T-helper 1 cell treated with Interleukin-12 subunit alpha and Interleukin-12 subunit beta and Interleukin-4 antibody, amounts not matched to agents 30 ng/mL and 1 ng/mL, for 36 hours (primary cell): ENCODE measurements around the gene TCL1A. TPM values are rescaled to one million over a fixed set of nuclear protein-coding genes. Genes with fewer than 3 reads are reported as not detected.
"Not testable (repeated sequence)": the region's sequence is repeated elsewhere in the genome, so short reads cannot be mapped to it uniquely, and the experiment has no call there.

Source experiments
- intact Hi-C: fragments of 100-400 bp; cut with micrococcal nuclease; formaldehyde crosslinking; loops from one replicate; pipeline ENCODE4 v1.15.1; 2024
- total RNA-seq: library from RNA; stranded (reverse); gene quantifications from 2 replicates; pipeline ENCODE4 v1.2.3, GENCODE V29; 2022

TCL1A gene, protein sequence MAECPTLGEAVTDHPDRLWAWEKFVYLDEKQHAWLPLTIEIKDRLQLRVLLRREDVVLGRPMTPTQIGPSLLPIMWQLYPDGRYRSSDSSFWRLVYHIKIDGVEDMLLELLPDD
- total RNA-seq = not detected in 2 replicates

DNA sequence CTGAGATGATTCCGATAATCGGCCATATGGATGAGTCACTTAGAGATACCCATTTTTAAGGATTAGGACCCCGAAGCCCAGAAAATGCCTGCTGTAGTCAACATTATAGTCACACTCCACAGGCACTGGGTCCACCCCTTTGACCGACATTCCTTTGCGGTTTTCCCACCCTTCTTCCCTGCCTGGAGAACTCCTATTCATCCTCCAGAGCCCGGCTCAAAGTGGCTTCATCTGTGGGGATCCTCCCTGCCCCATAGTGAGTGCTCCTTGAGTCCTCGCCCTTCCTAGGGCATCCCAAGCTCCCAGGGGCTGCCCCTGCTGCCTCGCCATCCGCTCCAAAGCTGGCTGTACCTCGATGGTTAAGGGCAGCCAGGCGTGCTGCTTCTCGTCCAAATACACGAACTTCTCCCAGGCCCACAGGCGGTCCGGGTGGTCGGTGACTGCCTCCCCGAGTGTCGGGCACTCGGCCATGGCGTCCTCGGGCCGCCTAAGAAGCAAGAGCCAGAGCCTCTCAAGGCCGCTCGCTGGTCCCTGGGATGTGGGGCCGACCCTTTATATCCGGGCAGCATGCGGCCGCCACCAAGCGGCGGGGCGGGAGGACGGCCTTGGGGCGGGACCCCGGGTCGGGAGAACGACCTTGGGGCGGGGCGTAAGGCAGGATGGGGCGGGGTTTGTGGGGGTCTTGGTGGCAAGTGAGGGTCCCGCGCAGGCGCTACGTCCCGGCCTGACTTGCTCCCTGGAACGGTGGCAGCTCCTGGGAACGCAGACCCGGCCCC lies at the start of gene TCL1A:
Gene TCL1A (minus strand): TSS at position 530 of the 776 bp plus-strand sequence. CDS start 59 bp downstream, at position 471.
- intact Hi-C loops = no loop called here

DNA sequence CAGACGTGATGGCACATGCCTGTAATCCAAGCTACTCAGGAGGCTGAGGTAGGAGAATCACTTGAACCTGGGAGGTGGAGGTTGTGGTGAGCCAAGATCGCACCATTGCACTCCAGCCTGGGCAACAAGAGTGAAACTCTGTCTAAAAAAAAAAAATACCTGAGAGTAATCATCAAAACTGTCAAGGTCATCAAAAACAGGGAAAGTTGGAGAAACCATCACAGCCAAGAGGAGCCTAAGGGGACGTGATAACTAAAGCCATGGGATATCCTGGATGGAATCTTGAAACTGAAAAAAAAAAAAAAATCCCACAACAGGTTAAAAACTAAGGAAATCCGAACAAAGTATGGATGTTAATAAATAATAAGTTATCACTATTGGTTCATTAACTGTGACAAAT lies 49.1 kb upstream of the TCL1A start:
- intact Hi-C loops = not testable (repeated sequence)

DNA sequence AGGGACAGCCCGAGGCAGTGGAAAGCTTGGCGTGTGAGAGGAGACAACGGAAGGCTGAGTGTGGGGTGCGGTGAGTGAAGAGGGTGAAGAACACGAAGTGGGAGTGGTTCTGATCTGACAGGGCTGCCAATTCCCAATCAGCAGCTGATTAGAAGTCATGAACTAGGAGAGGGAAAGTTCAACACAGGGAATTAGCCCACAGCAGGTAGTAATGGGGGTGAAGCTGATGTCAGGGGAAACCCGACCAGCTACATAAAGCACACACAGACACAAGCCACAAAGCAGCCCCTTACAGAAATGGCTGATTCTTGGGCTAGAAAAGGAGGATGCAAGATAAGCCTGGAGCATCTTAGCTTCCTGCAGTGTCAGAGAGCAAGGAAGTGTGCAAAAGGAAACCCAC lies 47.5 kb upstream of the TCL1A start:
- intact Hi-C loops = no loop called here

DNA sequence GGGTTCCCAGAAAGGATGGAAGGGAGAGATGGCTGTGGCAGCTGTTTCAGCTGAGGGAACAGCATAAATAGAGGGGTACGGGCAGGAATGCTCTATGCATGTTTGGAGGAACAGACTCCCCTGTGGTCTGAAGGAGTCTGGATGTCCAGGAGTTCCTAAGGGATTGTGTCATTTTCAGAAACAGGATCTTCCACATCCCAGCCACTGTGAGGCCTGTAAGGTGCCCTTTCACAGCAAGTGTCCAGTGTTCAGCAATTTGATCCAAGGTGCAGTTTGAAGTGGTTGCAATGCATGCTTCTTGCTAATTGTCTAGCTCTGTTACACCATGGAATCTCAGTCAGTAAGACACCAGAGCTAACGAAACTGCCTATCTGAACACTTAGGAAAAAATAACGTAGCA lies 46.7 kb upstream of the TCL1A start:
- intact Hi-C loops = no loop called here

DNA sequence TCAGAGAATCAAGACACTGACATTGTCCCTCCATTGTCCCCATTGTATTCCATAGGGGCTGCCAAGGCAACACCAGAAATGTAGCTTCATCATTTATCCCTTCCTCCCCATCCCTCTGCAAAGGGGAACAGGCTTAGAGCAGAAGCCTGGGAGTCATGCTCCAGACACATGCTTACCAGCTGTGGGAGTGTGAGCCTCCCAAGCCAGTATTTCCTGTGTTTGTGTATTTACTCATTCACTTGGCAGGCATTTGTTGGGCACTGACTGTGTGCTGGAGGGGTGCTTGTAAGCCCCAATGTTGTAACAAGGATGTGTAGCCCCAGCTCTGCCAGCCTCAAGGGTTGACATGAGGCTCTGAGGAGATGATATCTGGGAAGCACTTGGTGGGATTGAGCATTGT lies 46.0 kb upstream of the TCL1A start:
- intact Hi-C loops = no loop called here

DNA sequence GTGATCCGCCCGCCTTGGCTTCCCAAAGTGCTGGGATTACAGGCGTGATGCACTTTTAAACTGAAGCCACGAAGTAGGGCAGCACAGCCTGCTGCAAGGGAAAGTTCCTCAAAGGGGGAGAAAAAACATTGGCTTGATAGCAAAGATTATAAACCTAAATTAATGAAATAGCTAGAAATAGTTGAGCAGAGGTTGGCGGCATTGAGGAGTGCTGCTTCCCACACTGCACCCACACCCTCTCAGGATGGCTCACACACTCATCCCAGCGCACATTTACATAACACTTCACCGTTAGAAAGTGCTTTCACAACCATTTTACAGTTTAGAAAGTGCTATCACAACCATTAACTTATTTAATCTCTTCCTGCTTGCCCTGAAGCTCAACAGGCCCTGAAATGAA lies 44.4 kb upstream of the TCL1A start:
- intact Hi-C loops = no loop called here

DNA sequence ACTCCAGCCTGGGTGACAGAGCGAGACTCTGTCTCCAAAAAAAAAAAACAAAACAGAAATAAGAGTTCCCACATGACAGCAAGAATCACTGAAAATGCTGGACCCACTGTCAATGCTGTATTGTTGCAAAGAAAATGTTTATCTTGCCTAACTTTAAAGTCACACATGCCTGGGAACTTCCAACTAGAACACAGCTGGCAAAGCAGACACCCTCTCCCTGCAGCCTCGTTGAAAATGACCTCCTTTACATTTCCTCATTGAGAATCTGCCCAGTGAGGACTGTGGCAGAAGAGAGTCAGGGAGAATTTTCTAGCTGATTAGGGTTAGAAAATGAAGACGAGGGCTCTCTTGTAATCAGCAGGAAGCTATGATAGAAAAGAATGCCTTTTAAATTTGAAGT lies 42.8 kb upstream of the TCL1A start:
- intact Hi-C loops = no loop called here

DNA sequence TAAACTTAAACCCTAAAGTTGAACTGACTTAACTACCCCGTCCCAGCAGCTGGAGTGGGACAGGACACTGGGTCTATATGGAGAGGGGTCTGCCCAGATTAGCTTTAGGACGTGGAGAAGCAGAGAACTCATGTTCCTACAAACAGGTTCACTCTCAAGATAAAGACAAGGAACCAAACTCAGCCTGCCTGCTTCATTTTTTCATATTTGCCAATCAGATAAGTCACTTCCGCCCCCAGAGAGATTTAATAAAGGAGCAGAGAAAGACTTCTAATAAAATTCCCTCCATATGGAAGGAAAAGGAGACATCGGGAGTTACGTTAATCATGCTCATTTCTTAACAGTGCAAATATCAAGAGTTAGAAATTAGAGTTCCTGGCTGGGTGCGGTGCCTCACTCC lies 42.2 kb upstream of the TCL1A start:
- intact Hi-C loops = no loop called here

DNA sequence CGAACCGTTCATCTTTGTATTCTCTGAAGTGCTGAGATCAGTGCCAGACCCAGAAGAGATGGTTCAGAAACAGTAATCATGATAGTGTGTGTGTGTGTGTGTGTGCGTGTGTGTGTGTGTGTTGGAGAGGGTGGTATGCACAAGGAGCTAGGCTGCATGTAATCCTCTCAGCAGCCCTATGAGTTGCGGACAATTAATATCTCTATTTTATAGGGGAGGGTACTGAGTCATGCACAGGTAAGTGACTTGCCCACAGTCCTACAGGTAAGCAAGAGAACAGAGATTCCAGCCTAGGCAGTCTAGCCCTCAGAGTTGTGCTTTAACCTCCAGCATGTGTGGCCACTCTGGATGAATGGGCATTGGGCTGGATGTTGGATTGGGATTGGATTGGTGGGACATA lies 27.9 kb upstream of the TCL1A start:
- intact Hi-C loops = no loop called here

DNA sequence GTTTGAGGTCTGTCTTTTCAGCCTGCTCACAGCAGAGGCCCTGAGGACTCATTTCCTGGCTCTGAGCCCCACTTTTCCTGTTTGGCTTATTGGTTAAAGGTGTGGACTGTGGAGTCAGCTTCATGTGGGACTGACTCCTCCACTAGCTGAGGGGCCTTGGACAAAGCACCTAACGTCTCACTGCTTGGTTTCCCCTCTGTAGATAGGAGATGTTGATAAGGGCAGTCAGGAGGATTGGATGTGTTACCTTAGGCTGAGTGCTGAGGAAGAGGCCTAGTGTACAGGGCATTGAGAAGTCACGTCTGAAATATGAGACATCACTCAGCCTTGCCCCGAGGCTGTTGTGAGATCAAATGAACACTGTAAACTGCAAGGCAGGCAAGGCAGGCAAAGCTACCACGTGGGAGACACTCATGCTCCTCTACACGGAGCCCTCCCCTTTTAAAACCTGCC lies 27.1 kb upstream of the TCL1A start:
- intact Hi-C loops = no loop called here

DNA sequence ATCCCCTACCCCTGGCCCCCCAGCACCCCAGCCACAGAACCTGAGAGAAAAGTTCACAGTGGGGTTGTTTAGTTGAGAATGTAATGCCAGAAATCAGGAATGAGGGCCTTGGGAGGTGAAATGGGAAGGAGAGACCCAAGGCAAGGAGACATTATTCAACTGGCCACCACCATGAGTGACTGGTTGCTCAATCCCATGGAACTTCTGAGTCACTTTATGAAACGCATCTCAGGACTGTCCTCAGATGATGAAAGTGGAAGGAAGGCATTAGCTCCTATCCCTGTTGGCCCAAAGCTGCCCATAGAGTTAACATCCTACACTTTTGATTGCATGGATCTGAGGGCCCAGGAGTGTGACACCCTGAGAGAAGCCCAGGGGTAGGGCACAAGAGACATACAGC lies 25.4 kb upstream of the TCL1A start:
- intact Hi-C loops = no loop called here

DNA sequence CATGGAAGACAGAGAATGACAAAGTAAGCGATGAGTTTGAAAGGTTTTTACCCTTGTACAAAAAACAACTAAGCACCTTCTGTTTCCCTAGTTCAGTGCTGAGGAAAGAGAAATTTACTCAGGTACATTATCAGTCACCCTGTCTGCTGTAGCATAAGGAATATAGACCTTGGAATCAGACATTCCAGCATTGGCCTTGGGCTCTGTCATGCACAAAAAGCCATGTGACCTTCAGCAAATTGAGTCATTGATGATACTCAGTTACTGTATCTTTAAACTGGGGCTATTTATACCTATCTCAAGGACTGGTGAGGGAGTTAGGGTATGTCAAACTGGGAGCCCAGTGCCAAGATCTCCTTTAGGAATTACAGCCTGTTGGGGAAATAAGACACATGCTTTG lies 19.3 kb upstream of the TCL1A start:
- intact Hi-C loops = no loop called here

DNA sequence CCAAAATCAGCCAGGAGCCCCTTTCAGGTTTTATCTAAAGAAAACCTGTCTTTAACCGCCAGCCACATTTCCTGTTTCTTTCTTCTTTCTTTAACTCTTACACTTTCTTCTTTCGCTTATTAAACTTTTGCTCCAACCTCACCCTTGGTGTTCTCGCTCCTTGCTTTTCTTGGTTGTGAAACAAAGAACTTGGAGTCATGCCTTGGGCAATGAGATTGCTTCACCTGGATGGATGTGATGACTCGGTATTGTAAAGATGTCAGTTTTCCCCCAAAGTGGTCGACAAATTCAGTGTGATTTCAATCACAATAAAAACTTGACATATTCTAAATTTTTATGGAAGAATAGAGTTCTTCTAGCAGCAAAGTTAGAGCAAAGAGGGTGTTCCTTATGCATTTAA lies 16.2 kb upstream of the TCL1A start:
- intact Hi-C loops = no loop called here

DNA sequence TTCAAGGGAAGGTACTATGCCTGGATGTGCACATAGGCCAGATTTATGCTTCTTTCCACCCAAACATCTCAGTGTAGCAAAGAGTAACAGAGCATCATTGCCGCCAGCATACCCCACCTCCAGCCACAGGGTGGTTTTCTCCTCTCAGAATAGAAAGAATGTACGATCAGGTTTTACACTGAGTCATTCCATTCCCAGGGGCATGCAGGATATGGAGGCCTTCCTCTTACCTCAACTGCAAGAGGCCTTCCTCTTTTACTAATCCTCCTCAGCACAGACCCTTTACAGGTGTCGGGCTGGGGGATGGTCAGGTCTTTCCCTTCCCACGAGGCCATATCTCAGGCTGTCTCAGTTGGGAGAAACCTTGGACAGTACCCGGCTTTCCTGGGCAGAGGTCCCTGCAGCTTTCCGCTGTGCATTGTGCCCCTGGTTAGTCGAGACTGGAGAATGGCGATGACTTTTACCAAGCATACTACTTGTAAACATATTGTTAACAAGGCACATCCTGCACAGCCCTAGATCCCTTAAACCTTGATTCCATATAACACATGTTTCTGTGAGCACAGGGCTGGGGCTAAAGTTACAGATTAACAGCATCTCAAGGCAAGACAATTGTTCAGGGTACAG lies 15.6 kb upstream of the TCL1A start:
- intact Hi-C loops = not testable (repeated sequence)

DNA sequence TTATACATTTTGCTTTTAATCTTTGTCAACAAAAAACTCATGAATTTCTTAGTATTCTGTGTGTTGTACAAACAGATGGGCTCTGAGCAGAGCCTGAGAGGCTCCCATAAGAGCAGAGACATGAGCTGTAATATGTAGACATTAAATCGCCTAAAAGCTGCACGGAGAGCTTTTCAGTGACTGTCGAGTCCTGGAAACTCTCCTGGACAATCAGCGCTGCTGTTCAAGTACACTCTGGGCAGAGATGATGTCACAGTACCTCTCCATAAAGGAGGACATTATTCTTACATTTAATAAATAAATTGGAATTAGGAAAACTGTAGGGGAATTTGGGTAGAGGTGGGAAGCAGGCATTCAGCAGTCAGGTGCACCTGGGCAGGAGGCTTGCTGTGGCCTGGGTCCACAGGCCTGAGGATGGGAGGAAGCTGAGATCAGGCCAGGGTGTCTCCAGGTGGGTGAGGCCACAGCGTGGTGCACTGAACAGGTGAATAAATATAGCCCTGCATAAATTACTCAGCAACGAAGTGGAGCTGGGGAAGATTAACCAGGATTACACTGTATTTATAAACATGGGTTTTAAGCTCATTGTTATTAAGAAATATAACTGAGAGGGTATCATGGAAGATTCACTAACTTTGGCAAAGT lies 13.3 kb upstream of the TCL1A start:
- intact Hi-C loops = no loop called here

DNA sequence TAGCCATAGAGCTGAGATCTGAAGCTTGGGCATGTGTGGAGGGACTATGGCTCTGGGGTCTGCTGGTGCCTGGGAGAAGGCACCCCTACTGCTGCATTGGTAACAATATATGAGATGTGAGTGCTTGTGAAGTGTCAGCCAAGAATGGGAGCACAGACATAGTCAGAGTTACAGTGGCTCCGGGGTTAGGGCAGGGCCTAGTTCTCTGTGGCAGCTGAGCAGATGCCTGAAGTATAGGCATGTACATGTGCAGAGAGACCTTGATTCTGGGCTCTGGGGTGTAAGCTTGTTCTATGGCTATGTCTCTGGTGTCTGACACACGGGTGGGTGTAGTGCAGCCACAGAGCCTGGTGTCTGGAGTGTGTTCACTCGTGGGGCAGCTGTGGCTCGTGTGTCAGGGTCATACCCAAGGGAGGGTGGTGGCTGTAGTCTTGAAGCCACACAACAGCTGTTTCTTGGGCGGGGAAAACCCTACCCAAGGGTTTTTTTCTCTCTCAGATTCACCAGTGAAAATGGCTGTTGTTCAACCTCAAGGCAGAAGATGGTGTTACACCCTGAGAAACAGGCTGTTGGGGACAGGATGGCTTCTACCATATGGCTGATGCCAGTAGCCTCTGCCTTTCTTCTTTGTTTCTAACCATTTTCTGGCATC lies 11.9 kb upstream of the TCL1A start:
- intact Hi-C loops = no loop called here

DNA sequence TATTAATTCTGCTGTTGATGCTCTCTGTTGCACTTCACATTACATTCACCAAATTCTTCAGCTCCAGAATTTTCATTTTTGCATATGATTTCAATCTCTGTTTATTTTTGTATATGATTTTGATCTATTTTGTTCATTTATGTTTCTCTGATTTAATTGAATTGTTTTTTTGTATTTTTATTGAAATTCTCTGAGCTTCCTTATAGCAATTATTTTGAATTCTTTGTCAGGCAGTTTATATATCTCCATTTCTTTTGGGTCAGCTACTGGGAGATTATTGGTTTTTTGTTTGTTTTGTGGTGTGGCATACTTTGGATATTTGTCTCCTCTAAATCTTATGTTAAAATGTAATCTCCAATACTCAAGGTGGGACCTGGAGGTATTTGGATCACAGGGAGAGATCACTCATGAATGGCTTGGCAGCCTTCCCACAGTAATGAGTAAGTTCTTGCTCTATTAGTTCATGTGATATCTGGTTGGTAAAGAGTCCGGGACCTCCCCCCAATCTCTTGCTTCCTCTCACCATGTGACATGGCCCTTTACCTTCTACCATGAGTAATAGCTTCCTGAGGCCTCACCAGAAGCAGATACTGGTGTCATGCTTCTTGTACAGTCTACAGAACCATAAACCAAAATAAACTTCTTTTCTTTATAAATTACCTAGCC lies 8.7 kb upstream of the TCL1A start:
- intact Hi-C loops = no loop called here

DNA sequence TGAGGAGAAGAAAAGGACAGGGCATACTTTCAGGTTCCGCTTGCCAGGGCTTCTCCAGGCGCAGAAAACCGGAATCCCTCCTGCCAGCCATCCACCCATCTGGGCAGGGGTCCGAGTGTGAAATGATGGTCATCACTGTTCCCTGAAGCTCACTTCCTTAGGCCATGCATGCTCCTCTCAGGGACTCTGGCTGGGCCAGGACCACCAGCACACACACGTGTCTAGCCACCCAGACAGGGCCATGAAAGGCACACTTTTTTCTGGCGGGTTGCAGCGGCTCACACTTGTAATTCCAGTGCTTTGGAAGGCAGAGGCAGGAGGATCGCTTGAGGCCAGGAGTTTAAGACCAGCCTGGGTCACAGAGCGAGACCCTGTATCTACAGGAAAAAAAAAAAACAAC lies 1.5 kb downstream of the TCL1A start:
- intact Hi-C loops = no loop called here

DNA sequence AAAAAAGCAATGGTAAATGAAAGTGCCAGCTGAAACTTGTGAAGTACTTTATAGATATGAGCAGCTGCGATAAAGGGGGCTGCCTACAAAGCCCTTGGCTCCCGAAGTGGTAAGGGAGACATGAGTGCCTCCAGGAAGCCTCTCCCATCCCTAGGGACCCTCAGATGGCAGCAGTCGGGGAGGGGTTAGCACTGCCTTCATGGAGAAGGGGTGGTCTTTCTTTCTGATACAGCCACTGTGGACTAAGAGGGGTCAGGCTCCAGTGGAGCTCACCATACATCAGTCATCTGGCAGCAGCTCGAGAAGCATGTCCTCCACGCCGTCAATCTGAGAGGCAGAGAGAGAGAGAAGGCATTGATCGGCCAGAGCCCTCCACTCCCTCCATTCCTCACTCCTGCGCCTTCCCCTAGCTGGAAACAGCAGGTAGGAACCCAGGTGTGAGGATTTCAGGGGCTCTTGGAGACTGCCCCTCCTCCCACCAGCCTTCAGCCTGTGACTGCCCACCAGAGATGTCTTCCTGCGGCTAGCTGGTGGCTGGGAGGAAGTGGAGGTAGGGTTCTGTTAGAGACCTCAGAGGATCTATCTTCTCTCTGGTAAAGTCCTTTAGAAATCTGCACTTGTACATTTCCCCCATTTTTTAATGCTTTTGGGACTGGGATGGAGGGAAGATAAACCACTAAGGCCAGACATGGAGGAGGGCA lies 2.3 kb downstream of the TCL1A start:
- intact Hi-C loops = no loop called here

DNA sequence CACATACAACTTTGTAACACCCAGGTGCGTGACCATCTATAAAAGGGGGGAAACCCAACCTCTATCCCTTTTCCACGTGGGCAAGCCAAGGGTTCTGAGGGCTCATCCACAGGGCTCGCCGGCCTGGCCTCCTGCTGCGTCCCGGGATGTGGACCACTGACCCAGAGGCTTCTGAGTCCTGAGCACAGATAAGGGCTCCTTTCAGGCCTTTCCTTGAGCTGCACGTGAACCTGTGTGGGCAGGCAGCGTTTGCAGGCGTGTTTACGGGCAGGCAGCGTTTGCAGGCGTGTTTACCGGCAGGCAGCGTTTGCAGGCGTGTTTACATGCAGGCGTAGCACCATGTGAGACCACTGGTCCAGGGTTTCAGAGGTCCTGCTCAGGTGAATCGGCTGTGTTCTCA lies 3.8 kb downstream of the TCL1A start:
- intact Hi-C loops = no loop called here

DNA sequence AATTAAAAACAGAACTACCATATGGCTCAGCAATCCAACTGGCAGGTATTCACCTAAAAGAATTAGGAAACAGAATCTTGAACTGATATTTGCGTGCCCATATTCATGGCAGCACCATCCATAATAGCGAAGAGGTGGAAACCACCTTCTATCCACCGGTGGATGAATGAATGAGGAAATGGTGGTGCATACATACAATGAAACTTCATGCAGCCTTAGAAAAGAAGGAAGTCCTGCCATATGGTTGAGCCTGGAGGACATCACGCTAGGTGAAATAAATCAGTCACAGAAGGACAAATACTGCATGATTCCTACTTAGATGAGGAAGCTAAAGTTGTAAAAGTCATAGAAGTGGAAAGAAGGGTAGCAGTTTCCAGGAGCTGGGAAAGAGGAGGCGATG lies 6.6 kb downstream of the TCL1A start:
- intact Hi-C loops = no loop called here
